Measurements from ENCODE around the gene SEL1L2.

- TF ChIP-seq POLR2AphosphoS5 (IDR thresholded peaks at IDR 0.05; ENCODE audit: low read depth, low read length): no peak
- no peak for TF ChIP-seq POLR2A (IDR thresholded peaks at IDR 0.05; ENCODE audit: low read depth, low read length)
- no peak for TF ChIP-seq TAF1 (IDR thresholded peaks at IDR 0.05; ENCODE audit: low read depth, low read length)
- TF ChIP-seq SPI1 (IDR thresholded peaks at IDR 0.05; ENCODE audit: low read depth, low read length): no peak
Measured at GRCh38 chr20:13810446-13810845, 180.0 kb downstream of the SEL1L2 start.
